NAMALWA (cell line): ENCODE results near the gene TTYH2.
A peak's percentile ranks its signal among the peaks of the same experiment; 100 is the strongest.

Experiments
- DNase-seq: peaks from one replicate; pipeline ENCODE4 v3.0.0-alpha.2; 2015; ENCODE audit warnings: low spot score

Gene TTYH2

GRCh38 chr17:74194682-74195081, 18.7 kb upstream of the TTYH2 start:
- no peak for DNase-seq

- no peak for DNase-seq
These were observed 16.6 kb upstream of the TTYH2 start for GRCh38 chr17:74196541-74197317.

- DNase-seq, result no peak
These were observed 15.6 kb upstream of the TTYH2 start for GRCh38 chr17:74197801-74198200.

GRCh38 chr17:74198694-74199093, 14.7 kb upstream of the TTYH2 start:
- no peak for DNase-seq

- peak; percentile 53 for DNase-seq
These were observed 13.9 kb upstream of the TTYH2 start for GRCh38 chr17:74199306-74200092.

GRCh38 chr17:74200112-74200511, 13.3 kb upstream of the TTYH2 start:
- no peak for DNase-seq

GRCh38 chr17:74201250-74201649, 12.1 kb upstream of the TTYH2 start:
- no peak for DNase-seq

- no peak for DNase-seq
These were observed 11.4 kb upstream of the TTYH2 start for GRCh38 chr17:74201948-74202347.

- no peak for DNase-seq
These were observed 10.4 kb upstream of the TTYH2 start for GRCh38 chr17:74202938-74203337.

- peak; percentile 97 for DNase-seq
These were observed 9.7 kb upstream of the TTYH2 start, which contains the start of gene RPL38 for GRCh38 chr17:74203439-74204240. Gene RPL38 (plus strand): TSS chr17:74203678. CDS start chr17:74203956, 278 bp downstream.

- no peak for DNase-seq
These were observed 8.9 kb upstream of the TTYH2 start for GRCh38 chr17:74204474-74204873.

- DNase-seq, result no peak
These were observed 8.1 kb upstream of the TTYH2 start for GRCh38 chr17:74205274-74205673.

- DNase-seq, result no peak
These were observed 7.0 kb upstream of the TTYH2 start for GRCh38 chr17:74206332-74206818.

- peak; percentile 75 for DNase-seq
These were observed 2.9 kb upstream of the TTYH2 start for GRCh38 chr17:74210191-74211140.

- DNase-seq, result no peak
These were observed 2.0 kb upstream of the TTYH2 start for GRCh38 chr17:74211141-74211911.

- no peak for DNase-seq
These were observed 1.5 kb upstream of the TTYH2 start for GRCh38 chr17:74211912-74212208.

- no peak for DNase-seq
These were observed 1.0 kb upstream of the TTYH2 start for GRCh38 chr17:74212209-74212912.

- no peak for DNase-seq
These were observed 555 bp downstream of the TTYH2 start for GRCh38 chr17:74213861-74214391.

GRCh38 chr17:74214484-74215341, 1.3 kb downstream of the TTYH2 start:
- no peak for DNase-seq
